OCI-M2 (cell line): ENCODE data around the gene MACROD1.
"Not testable (repeated sequence)": the region's sequence is repeated elsewhere in the genome, so short reads cannot be mapped to it uniquely, and the experiment has no call there.

Experiments used
- DNase-seq: peaks from one replicate; lab custom pipeline; 2025; ENCODE audit not compliant: unreplicated experiment; lab: John Stamatoyannopoulos, UW

MACROD1 gene

GRCh38 chr11:64060263-64060860 lies 105.6 kb downstream of the MACROD1 start:
- no peak for DNase-seq

- no peak for DNase-seq
Measured at GRCh38 chr11:64059339-64060140, 106.4 kb downstream of the MACROD1 start.

- no peak for DNase-seq
Measured at GRCh38 chr11:64058494-64058893, 107.4 kb downstream of the MACROD1 start.

- DNase-seq = no peak
Measured at GRCh38 chr11:64057890-64058289, 108.0 kb downstream of the MACROD1 start.

GRCh38 chr11:64056861-64057260 lies 109.1 kb downstream of the MACROD1 start:
- DNase-seq = no peak

GRCh38 chr11:64056213-64056785 lies 109.6 kb downstream of the MACROD1 start:
- DNase-seq = no peak

- DNase-seq = no peak
Measured at GRCh38 chr11:64055077-64055476, 110.8 kb downstream of the MACROD1 start.

- DNase-seq = no peak
Measured at GRCh38 chr11:64053699-64054098, 112.2 kb downstream of the MACROD1 start.

- DNase-seq = no peak
Measured at GRCh38 chr11:64052938-64053622, 112.8 kb downstream of the MACROD1 start.

GRCh38 chr11:64052436-64052835 lies 113.5 kb downstream of the MACROD1 start:
- DNase-seq = no peak

- no peak for DNase-seq
Measured at GRCh38 chr11:64051297-64051696, 114.6 kb downstream of the MACROD1 start.

- DNase-seq = no peak
Measured at GRCh38 chr11:64049509-64049908, 116.4 kb downstream of the MACROD1 start.

GRCh38 chr11:64048042-64048854 lies 117.7 kb downstream of the MACROD1 start:
- DNase-seq = no peak

- not testable (repeated sequence) for DNase-seq
Measured at GRCh38 chr11:64047373-64047772, 118.5 kb downstream of the MACROD1 start.

- no peak for DNase-seq
Measured at GRCh38 chr11:64045700-64046099, 120.2 kb downstream of the MACROD1 start.

- no peak for DNase-seq
Measured at GRCh38 chr11:64044730-64045393, 121.1 kb downstream of the MACROD1 start.

- no peak for DNase-seq
Measured at GRCh38 chr11:64043545-64043944, 122.4 kb downstream of the MACROD1 start.

- DNase-seq = no peak
Measured at GRCh38 chr11:64042301-64042700, 123.6 kb downstream of the MACROD1 start.

GRCh38 chr11:64041846-64042245 lies 124.1 kb downstream of the MACROD1 start:
- DNase-seq = no peak

- DNase-seq = no peak
Measured at GRCh38 chr11:64040684-64041322, 125.1 kb downstream of the MACROD1 start.
